ENCODE measurements around the gene HLA-DQB1. TPM values are rescaled to one million over a fixed set of nuclear protein-coding genes. Genes with fewer than 3 reads are reported as not detected.

HLA-DQB1 gene
- total RNA-seq, 1 experiment from 2014 or later = 2.1 TPM

DNA sequence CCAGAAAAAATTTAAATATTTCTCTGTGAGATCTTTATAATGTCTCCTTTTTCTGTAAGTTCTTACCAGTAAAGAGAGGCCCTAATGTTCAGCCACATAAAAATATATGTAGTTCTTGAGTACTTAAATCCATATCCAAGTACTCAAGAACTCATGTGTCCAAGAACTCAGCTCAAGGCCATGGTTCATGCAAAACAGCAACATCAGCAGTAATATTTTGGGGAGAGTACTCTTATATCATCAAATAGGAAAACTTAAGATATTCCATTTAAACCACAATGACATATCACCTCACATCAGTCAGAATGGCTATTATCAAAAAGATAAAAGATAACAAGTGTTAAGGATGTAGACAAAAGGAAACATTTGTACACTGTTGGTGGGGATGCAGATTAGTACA, 3.4 kb upstream of the HLA-DQB1 start:
- ATAC-seq = no peak
- Histone ChIP-seq H3K9ac (ENCODE audit: low read length) (no peak overlapping the region), H3K27me3 (ENCODE audit: insufficient read depth, low read length) (no peaks in the 10 kb centered on the region), H2AFZ (ENCODE audit: low read depth, low read length, poor library complexity, severe bottlenecking) (no peak overlapping the region), H3K4me2 (ENCODE audit: low read length) (no peak overlapping the region), H3K9me2 (ENCODE audit: insufficient read depth) (no peaks in the 10 kb centered on the region), H3K4me1 (ENCODE audit: control insufficient read depth in 1 of 2, insufficient read depth in 2 of 2, low read length in 2 of 2) (no peaks in the 10 kb centered on the region), H3K4me3 (replicated peaks in 1 of 2; ENCODE audit: low read depth in 1 of 2, low read length in 2 of 2) (no peak overlapping the region), H3K36me3 (ENCODE audit: control insufficient read depth in 1 of 2, insufficient read depth in 2 of 2, low read length in 2 of 2) (no peaks in the 10 kb centered on the region), H3K27ac (ENCODE audit: low read depth, low read length) (no peak overlapping the region), H3K9me3 (ENCODE audit: control insufficient read depth in 1 of 2, insufficient read depth in 1 of 2, low read depth in 1 of 2, low read length in 2 of 2) (no peaks in the 10 kb centered on the region), H4K20me1 (ENCODE audit: insufficient read depth) (no peaks in the 10 kb centered on the region), H3K79me2 (ENCODE audit: insufficient read depth, low read length) (no peaks in the 10 kb centered on the region)
- ChIA-PET CTCF (no interaction called here), RAD21 (ENCODE audit: low non-redundant PET in 1 of 2, low total read pairs in 2 of 2, uncharacterized antibody in 2 of 2, unreplicated experiment in 2 of 2) (no interaction called here), POLR2A (no interaction called here)
- no peak for DNase-seq (ENCODE audit: low read depth, low spot score)
- no peak for TF ChIP-seq TCF7L2 (IDR thresholded peaks at IDR 0.05; ENCODE audit: borderline replicate concordance, extremely low read depth, insufficient read depth, insufficient read length)
- TF ChIP-seq, protein P1, sequence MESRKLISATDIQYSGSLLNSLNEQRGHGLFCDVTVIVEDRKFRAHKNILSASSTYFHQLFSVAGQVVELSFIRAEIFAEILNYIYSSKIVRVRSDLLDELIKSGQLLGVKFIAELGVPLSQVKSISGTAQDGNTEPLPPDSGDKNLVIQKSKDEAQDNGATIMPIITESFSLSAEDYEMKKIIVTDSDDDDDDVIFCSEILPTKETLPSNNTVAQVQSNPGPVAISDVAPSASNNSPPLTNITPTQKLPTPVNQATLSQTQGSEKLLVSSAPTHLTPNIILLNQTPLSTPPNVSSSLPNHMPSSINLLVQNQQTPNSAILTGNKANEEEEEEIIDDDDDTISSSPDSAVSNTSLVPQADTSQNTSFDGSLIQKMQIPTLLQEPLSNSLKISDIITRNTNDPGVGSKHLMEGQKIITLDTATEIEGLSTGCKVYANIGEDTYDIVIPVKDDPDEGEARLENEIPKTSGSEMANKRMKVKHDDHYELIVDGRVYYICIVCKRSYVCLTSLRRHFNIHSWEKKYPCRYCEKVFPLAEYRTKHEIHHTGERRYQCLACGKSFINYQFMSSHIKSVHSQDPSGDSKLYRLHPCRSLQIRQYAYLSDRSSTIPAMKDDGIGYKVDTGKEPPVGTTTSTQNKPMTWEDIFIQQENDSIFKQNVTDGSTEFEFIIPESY (IDR thresholded peaks at IDR 0.05; ENCODE audit: extremely low read depth, insufficient replicate concordance, low read length) = no peak
- TF ChIP-seq SIN3A (IDR thresholded peaks at IDR 0.05; ENCODE audit: low read depth) = no peak
- TF ChIP-seq, protein P2, sequence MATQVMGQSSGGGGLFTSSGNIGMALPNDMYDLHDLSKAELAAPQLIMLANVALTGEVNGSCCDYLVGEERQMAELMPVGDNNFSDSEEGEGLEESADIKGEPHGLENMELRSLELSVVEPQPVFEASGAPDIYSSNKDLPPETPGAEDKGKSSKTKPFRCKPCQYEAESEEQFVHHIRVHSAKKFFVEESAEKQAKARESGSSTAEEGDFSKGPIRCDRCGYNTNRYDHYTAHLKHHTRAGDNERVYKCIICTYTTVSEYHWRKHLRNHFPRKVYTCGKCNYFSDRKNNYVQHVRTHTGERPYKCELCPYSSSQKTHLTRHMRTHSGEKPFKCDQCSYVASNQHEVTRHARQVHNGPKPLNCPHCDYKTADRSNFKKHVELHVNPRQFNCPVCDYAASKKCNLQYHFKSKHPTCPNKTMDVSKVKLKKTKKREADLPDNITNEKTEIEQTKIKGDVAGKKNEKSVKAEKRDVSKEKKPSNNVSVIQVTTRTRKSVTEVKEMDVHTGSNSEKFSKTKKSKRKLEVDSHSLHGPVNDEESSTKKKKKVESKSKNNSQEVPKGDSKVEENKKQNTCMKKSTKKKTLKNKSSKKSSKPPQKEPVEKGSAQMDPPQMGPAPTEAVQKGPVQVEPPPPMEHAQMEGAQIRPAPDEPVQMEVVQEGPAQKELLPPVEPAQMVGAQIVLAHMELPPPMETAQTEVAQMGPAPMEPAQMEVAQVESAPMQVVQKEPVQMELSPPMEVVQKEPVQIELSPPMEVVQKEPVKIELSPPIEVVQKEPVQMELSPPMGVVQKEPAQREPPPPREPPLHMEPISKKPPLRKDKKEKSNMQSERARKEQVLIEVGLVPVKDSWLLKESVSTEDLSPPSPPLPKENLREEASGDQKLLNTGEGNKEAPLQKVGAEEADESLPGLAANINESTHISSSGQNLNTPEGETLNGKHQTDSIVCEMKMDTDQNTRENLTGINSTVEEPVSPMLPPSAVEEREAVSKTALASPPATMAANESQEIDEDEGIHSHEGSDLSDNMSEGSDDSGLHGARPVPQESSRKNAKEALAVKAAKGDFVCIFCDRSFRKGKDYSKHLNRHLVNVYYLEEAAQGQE (IDR thresholded peaks at IDR 0.05; ENCODE audit: low read depth) = no peak
- no peak for TF ChIP-seq EGR1 (IDR thresholded peaks at IDR 0.05; ENCODE audit: low read depth)
- TF ChIP-seq SP1 (IDR thresholded peaks at IDR 0.05; ENCODE audit: low read depth) = no peak
- TF ChIP-seq JUND (IDR thresholded peaks at IDR 0.05) = no peak
- no peak for TF ChIP-seq YY1 (IDR thresholded peaks at IDR 0.05; ENCODE audit: extremely low read depth, insufficient replicate concordance, low read depth, low read length)
- TF ChIP-seq CEBPB (IDR thresholded peaks at IDR 0.05; ENCODE audit: low read depth) = no peak
- no peak for TF ChIP-seq ELF1 (IDR thresholded peaks at IDR 0.05; ENCODE audit: borderline replicate concordance, low read depth)
- TF ChIP-seq, protein P3, sequence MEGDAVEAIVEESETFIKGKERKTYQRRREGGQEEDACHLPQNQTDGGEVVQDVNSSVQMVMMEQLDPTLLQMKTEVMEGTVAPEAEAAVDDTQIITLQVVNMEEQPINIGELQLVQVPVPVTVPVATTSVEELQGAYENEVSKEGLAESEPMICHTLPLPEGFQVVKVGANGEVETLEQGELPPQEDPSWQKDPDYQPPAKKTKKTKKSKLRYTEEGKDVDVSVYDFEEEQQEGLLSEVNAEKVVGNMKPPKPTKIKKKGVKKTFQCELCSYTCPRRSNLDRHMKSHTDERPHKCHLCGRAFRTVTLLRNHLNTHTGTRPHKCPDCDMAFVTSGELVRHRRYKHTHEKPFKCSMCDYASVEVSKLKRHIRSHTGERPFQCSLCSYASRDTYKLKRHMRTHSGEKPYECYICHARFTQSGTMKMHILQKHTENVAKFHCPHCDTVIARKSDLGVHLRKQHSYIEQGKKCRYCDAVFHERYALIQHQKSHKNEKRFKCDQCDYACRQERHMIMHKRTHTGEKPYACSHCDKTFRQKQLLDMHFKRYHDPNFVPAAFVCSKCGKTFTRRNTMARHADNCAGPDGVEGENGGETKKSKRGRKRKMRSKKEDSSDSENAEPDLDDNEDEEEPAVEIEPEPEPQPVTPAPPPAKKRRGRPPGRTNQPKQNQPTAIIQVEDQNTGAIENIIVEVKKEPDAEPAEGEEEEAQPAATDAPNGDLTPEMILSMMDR (IDR thresholded peaks at IDR 0.05 in 2 of 3, conservative IDR thresholded peaks at IDR 0.05 in 1 of 3; ENCODE audit: borderline replicate concordance in 1 of 3, insufficient read depth in 1 of 3, low read depth in 2 of 3, low read length in 2 of 3) = no peak
- no peak for TF ChIP-seq RAD21 (IDR thresholded peaks at IDR 0.05; ENCODE audit: low read depth)
- TF ChIP-seq ZNF274 (IDR thresholded peaks at IDR 0.05; ENCODE audit: low read depth, low read length) = no peak
- no peak for TF ChIP-seq EZH2 (IDR thresholded peaks at IDR 0.05)
- TF ChIP-seq, protein P4, sequence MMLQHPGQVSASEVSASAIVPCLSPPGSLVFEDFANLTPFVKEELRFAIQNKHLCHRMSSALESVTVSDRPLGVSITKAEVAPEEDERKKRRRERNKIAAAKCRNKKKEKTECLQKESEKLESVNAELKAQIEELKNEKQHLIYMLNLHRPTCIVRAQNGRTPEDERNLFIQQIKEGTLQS (IDR thresholded peaks at IDR 0.05) = no peak
- no peak for TF ChIP-seq POLR2AphosphoS5 (IDR thresholded peaks at IDR 0.05; ENCODE audit: low read depth, low read length)
- TF ChIP-seq EZH2phosphoT487 (IDR thresholded peaks at IDR 0.05; ENCODE audit: borderline replicate concordance) = no peak
- intact Hi-C loops (cut with micrococcal nuclease) = no loop called here
- BruUV-seq (replicated peaks) = no TSS peak

Measured in HCT116 (cell line).